HepG2 (cell line): ENCODE measurements around the gene H2AZ2. TPM values are rescaled to one million over a fixed set of nuclear protein-coding genes. Genes with fewer than 3 reads are reported as not detected.
A peak's percentile ranks its signal among the peaks of the same experiment; 100 is the strongest.

Experiments used
- EHMT2 ChIP-seq: fragments of 200-600 bp; sonication (generic); IDR thresholded peaks from 2 replicates; pipeline ENCODE4 v1.7.0; 2017; ENCODE audit warnings: antibody characterized with exemption, low read depth, low read length, borderline replicate concordance
- GMEB1 ChIP-seq: sonication (generic); formaldehyde crosslinking; IDR thresholded peaks from 2 replicates; pipeline ENCODE4 v1.5.1; 2020; ENCODE audit warnings: missing genetic modification reagents, mild to moderate bottlenecking, borderline replicate concordance
- HOXA5 ChIP-seq: sonication (generic); formaldehyde crosslinking; IDR thresholded peaks from 2 replicates; pipeline ENCODE4 v1.4.0; 2020; ENCODE audit warnings: missing genetic modification reagents
- IRF1 ChIP-seq: sonication (generic); formaldehyde crosslinking; IDR thresholded peaks from 2 replicates; pipeline ENCODE4 v1.4.0; 2020; ENCODE audit warnings: low read depth, mild to moderate bottlenecking, missing genetic modification reagents
- ISL2 ChIP-seq: sonication (generic); formaldehyde crosslinking; IDR thresholded peaks from 2 replicates; pipeline ENCODE4 v1.5.0; 2020; ENCODE audit warnings: missing genetic modification reagents
- KDM1A ChIP-seq: IDR thresholded peaks from 2 replicates; pipeline ENCODE4 v1.6.1; 2016; ENCODE audit warnings: missing compliant biosample characterization
- NBN ChIP-seq: fragments of 450-650 bp; conservative IDR thresholded peaks from 2 replicates; pipeline ENCODE4 v1.6.1; 2017
- NCOR1 ChIP-seq: fragments of 200-600 bp; sonication (generic); IDR thresholded peaks from 2 replicates; pipeline ENCODE4 v1.7.0; 2017; ENCODE audit warnings: antibody characterized with exemption, low read length, borderline replicate concordance
- NFE2 ChIP-seq: sonication (generic); formaldehyde crosslinking; IDR thresholded peaks from 2 replicates; pipeline ENCODE4 v1.4.0; 2020; ENCODE audit warnings: missing genetic modification reagents
- NR1H2 ChIP-seq: sonication (generic); formaldehyde crosslinking; IDR thresholded peaks from 2 replicates; pipeline ENCODE4 v1.8.1; 2022; ENCODE audit warnings: low read depth, missing genetic modification reagents, borderline replicate concordance
- ONECUT2 ChIP-seq: sonication (generic); formaldehyde crosslinking; IDR thresholded peaks from 2 replicates; pipeline ENCODE4 v1.4.0; 2020; ENCODE audit warnings: missing genetic modification reagents
- RARA ChIP-seq: IDR thresholded peaks from 2 replicates; pipeline ENCODE4 v1.6.1; 2016; ENCODE audit warnings: missing genetic modification reagents, missing compliant biosample characterization
- TFDP1 ChIP-seq: IDR thresholded peaks from 2 replicates; pipeline ENCODE4 v1.6.1; 2016; ENCODE audit warnings: missing compliant biosample characterization, missing genetic modification reagents, borderline replicate concordance
- ZBTB2 ChIP-seq: sonication (generic); formaldehyde crosslinking; IDR thresholded peaks from 2 replicates; pipeline ENCODE4 v1.8.0; 2022; ENCODE audit warnings: low read depth, missing genetic modification reagents
- ZBTB44 ChIP-seq: sonication (generic); formaldehyde crosslinking; IDR thresholded peaks from 2 replicates; pipeline ENCODE4 v1.4.0; 2020; ENCODE audit warnings: missing genetic modification reagents
- ZNF34 ChIP-seq: sonication (generic); formaldehyde crosslinking; IDR thresholded peaks from 2 replicates; pipeline ENCODE4 v1.4.0; 2020; ENCODE audit warnings: mild to moderate bottlenecking, missing genetic modification reagents, borderline replicate concordance
- ZNF501 ChIP-seq: sonication (generic); formaldehyde crosslinking; IDR thresholded peaks from 2 replicates; pipeline ENCODE4 v1.5.1; 2020; ENCODE audit warnings: mild to moderate bottlenecking, moderate library complexity, missing genetic modification reagents
- ZNF670 ChIP-seq: sonication (generic); formaldehyde crosslinking; IDR thresholded peaks from 2 replicates; pipeline ENCODE4 v1.8.0; 2022; ENCODE audit warnings: mild to moderate bottlenecking, missing genetic modification reagents, borderline replicate concordance
- ZNF740 ChIP-seq: sonication (generic); formaldehyde crosslinking; IDR thresholded peaks from 2 replicates; pipeline ENCODE4 v1.4.0; 2020; ENCODE audit warnings: missing genetic modification reagents
- ZNF773 ChIP-seq: sonication (generic); formaldehyde crosslinking; IDR thresholded peaks from 2 replicates; pipeline ENCODE4 v1.4.0; 2020; ENCODE audit warnings: missing genetic modification reagents, borderline replicate concordance
- ZSCAN22 ChIP-seq: sonication (generic); formaldehyde crosslinking; IDR thresholded peaks from 2 replicates; pipeline ENCODE4 v1.4.0; 2020; ENCODE audit warnings: mild to moderate bottlenecking, missing genetic modification reagents
- polyA plus RNA-seq, 8 experiments: library from polyadenylated mRNA; depleted of rRNA in 3 of 8; stranded (reverse) in 7 of 8; unstranded in 1 of 8; fragments of >200 nt; fragmentation: Illumina TruSeq in 4 of 8; extraction: Trizol in 4 of 8; gene quantifications; 2 replicates each; pipeline versions ENCODE4 v1.2.1 to v1.2.3, GENCODE V29; 2011 to 2016; ENCODE audit warnings: low read depth in 4 of 8, missing spikeins in 1 of 8, mixed read lengths in 1 of 8; ENCODE audit not compliant: insufficient read depth in 1 of 8
- total RNA-seq, 5 experiments: library from RNA; depleted of rRNA; stranded (reverse); fragments of >200 nt; fragmentation: Illumina TruSeq; extraction: Trizol; gene quantifications; 2 replicates each; pipeline ENCODE4 v1.2.3, GENCODE V29; 2016; ENCODE audit warnings: low read depth in 1 of 5

Gene H2AZ2
- total and polyA plus RNA-seq, 2 of the 13 experiments (the other 11 are each of a cell fraction or from before 2014, with no cell fraction given): 121 to 223 TPM

- peak; percentile 37; the same call in 1 of the 2 replicates for TF ChIP-seq ZNF740 (CRISPR knock-in tag)
- 0 out of 2 replicates have a peak, but pooled peaks have one; percentile 18 for TF ChIP-seq IRF1 (CRISPR knock-in tag)
- TF ChIP-seq EHMT2: no peak
- TF ChIP-seq RARA (CRISPR knock-in tag): no peak; the same call in 1 of the 2 replicates
- peak; percentile 83 for TF ChIP-seq ZNF501 (CRISPR knock-in tag)
- peak; percentile 70 for TF ChIP-seq TFDP1 (CRISPR knock-in tag)
- no peak for TF ChIP-seq NCOR1
- TF ChIP-seq ZNF773 (CRISPR knock-in tag): peak; percentile 92; the same call in 1 of the 2 replicates
- peak; percentile 24; the same call in 1 of the 2 replicates for TF ChIP-seq HOXA5 (CRISPR knock-in tag)
- no peak for TF ChIP-seq KDM1A
- TF ChIP-seq ONECUT2: 0 out of 2 replicates have a peak, but pooled peaks have one; percentile 13
- TF ChIP-seq NR1H2 (CRISPR knock-in tag): 0 out of 2 replicates have a peak, but pooled peaks have one; percentile 56
- 0 out of 2 replicates have a peak, but pooled peaks have one; percentile 28 for TF ChIP-seq ZSCAN22 (CRISPR knock-in tag)
- 0 out of 2 replicates have a peak, but pooled peaks have one; percentile 33 for TF ChIP-seq ZNF670 (CRISPR knock-in tag)
- 0 out of 2 replicates have a peak, but pooled peaks have one; percentile 9 for TF ChIP-seq NFE2 (CRISPR knock-in tag)
- peak; percentile 37; the same call in 1 of the 2 replicates for TF ChIP-seq ZBTB44 (CRISPR knock-in tag)
- 0 out of 2 replicates have a peak, but pooled peaks have one; percentile 51 for TF ChIP-seq ZBTB2
- peak; percentile 85; the same call in 1 of the 2 replicates for TF ChIP-seq GMEB1
- TF ChIP-seq NBN: no peak
- peak; percentile 70 for TF ChIP-seq ISL2
- peak; percentile 71 for TF ChIP-seq ZNF34 (CRISPR knock-in tag)
These were observed 51.2 kb downstream of the H2AZ2 start, which contains the start of gene PPIA (continued) for GRCh38 chr7:44796504-44797328.
